SK-N-SH (cell line): Measurements from ENCODE around the gene WNT16. TPM values are rescaled to one million over a fixed set of nuclear protein-coding genes. Genes with fewer than 3 reads are reported as not detected.

Source experiments
- CTCF ChIA-PET: fragments of 300-600, 350-600 bp; formaldehyde crosslinking; extraction: SDS; loops from one replicate; lab custom pipeline; 2021; lab: Yijun Ruan, JAX
- POLR2A ChIA-PET: fragments of 350-600 bp; sonication (Branson Sonifier 250); formaldehyde crosslinking; extraction: SDS; loops from one replicate; lab custom pipeline; 2020; ENCODE audit warnings: antibody characterized with exemption, inconsistent platforms; lab: Yijun Ruan, JAX
- DNase-seq: peaks from one replicate; pipeline ENCODE4 v3.0.0; 2012
- H2AFZ ChIP-seq: fragments of 200-600 bp; sonication (generic); 2 replicates; pipeline ENCODE4 v1.8.1; 2016; ENCODE audit warnings: antibody characterized with exemption, mild to moderate bottlenecking, low read depth
- H3F3A ChIP-seq: fragments of 200-600 bp; sonication (generic); replicated peaks from 2 replicates; pipeline ENCODE3; 2016; ENCODE audit warnings: antibody characterized with exemption, mild to moderate bottlenecking; ENCODE audit not compliant: insufficient read depth
- H3K27ac ChIP-seq, 2 experiments: fragments of 200-500 bp in 1 of 2; fragments of 200-600 bp in 1 of 2; sonication (Bioruptor generic) in 1 of 2; sonication (generic), shearing (Covaris generic) in 1 of 2; 2 replicates each; pipeline versions ENCODE4 v1.5.1 to v1.6.1; 2014 to 2016; ENCODE audit warnings: low read depth in 2 of 2, inconsistent platforms in 1 of 2, low read length in 1 of 2, mild to moderate bottlenecking in 1 of 2, mixed read lengths in 1 of 2
- H3K27me3 ChIP-seq: fragments of 200-600 bp; sonication (generic), shearing (Covaris generic); 2 replicates; pipeline ENCODE4 v1.6.1; 2016; ENCODE audit warnings: mixed run types; ENCODE audit not compliant: insufficient read depth
- H3K36me3 ChIP-seq, 2 experiments: fragments of 200-500 bp in 1 of 2; fragments of 200-600 bp in 1 of 2; sonication (Bioruptor generic) in 1 of 2; sonication (generic) in 1 of 2; replicated peaks in 1 of 2; 2 replicates each; pipeline versions ENCODE3 to v1.5.1; 2014 to 2016; ENCODE audit warnings: low read length in 1 of 2, mild to moderate bottlenecking in 1 of 2; ENCODE audit not compliant: insufficient read depth in 2 of 2, control insufficient read depth in 1 of 2
- H3K4me1 ChIP-seq, 2 experiments: fragments of 200-500 bp in 1 of 2; fragments of 200-600 bp in 1 of 2; sonication (Bioruptor generic) in 1 of 2; sonication (generic), shearing (Covaris generic) in 1 of 2; 2 replicates each; pipeline versions ENCODE4 v1.5.1 to v1.6.1; 2014 to 2016; ENCODE audit warnings: low read depth in 1 of 2, low read length in 1 of 2, mixed run types in 1 of 2; ENCODE audit not compliant: insufficient read depth in 2 of 2, control insufficient read depth in 1 of 2
- H3K4me2 ChIP-seq: fragments of 200-600 bp; sonication (generic), shearing (Covaris generic); 2 replicates; pipeline ENCODE4 v1.6.1; 2017; ENCODE audit warnings: mixed run types
- H3K4me3 ChIP-seq, 2 experiments: fragments of 200-500 bp in 1 of 2; fragments of 200-600 bp in 1 of 2; sonication (Bioruptor generic) in 1 of 2; sonication (generic), shearing (Covaris generic) in 1 of 2; 2 replicates each; pipeline versions ENCODE4 v1.5.1 to v1.8.1; 2014 to 2016; ENCODE audit warnings: low read depth in 2 of 2, inconsistent platforms in 1 of 2, low read length in 1 of 2, mild to moderate bottlenecking in 1 of 2, mixed read lengths in 1 of 2, moderate library complexity in 1 of 2
- H3K79me2 ChIP-seq: fragments of 200-600 bp; sonication (generic); 2 replicates; pipeline ENCODE4 v1.8.1; 2017; ENCODE audit warnings: mild to moderate bottlenecking; ENCODE audit not compliant: insufficient read depth
- H3K9ac ChIP-seq: fragments of 200-600 bp; sonication (generic); 2 replicates; pipeline ENCODE4 v1.6.1; 2017; ENCODE audit warnings: mixed run types
- H3K9me2 ChIP-seq: fragments of 200-600 bp; sonication (generic); 2 replicates; pipeline ENCODE4 v1.6.1; 2017; ENCODE audit warnings: mixed run types
- H3K9me3 ChIP-seq: fragments of 200-600 bp; sonication (generic); 2 replicates; pipeline ENCODE4 v1.6.1; 2017; ENCODE audit warnings: mixed run types, mild to moderate bottlenecking, moderate library complexity
- H4K20me1 ChIP-seq: fragments of 200-600 bp; sonication (generic); 2 replicates; pipeline ENCODE4 v1.6.1; 2017; ENCODE audit warnings: mild to moderate bottlenecking, mixed run types; ENCODE audit not compliant: insufficient read depth
- ELF1 ChIP-seq: IDR thresholded peaks from 2 replicates; pipeline ENCODE4 v1.4.0; 2012
- FOSL2 ChIP-seq: IDR thresholded peaks from 2 replicates; pipeline ENCODE4 v1.4.0; 2012; ENCODE audit warnings: low read depth, mild to moderate bottlenecking, moderate library complexity, borderline replicate concordance
- FOXJ3 ChIP-seq: sonication (generic); formaldehyde crosslinking; IDR thresholded peaks from 2 replicates; pipeline ENCODE4 v1.5.1; 2020; ENCODE audit warnings: mild to moderate bottlenecking, missing genetic modification reagents
- FOXM1 ChIP-seq: IDR thresholded peaks from 2 replicates; pipeline ENCODE4 v1.4.0; 2012; ENCODE audit warnings: low read depth, mild to moderate bottlenecking
- MEF2A ChIP-seq: IDR thresholded peaks from 2 replicates; pipeline ENCODE4 v1.4.0; 2012; ENCODE audit warnings: low read depth, borderline replicate concordance
- NFIC ChIP-seq: IDR thresholded peaks from 2 replicates; pipeline ENCODE4 v1.4.0; 2012; ENCODE audit warnings: borderline replicate concordance
- RAD21 ChIP-seq: IDR thresholded peaks from 2 replicates; pipeline ENCODE4 v1.6.1; 2012; ENCODE audit warnings: mild to moderate bottlenecking, low read length
- RCOR1 ChIP-seq: fragments of 150-350 bp; IDR thresholded peaks from 2 replicates; pipeline ENCODE4 v1.6.1; 2017; ENCODE audit warnings: antibody characterized with exemption, low read length
- RXRA ChIP-seq: IDR thresholded peaks from 2 replicates; pipeline ENCODE4 v1.4.0; 2012; ENCODE audit warnings: low read depth, mild to moderate bottlenecking, borderline replicate concordance
- SIN3A ChIP-seq: IDR thresholded peaks from 2 replicates; pipeline ENCODE4 v1.6.1; 2012; ENCODE audit warnings: low read depth, mild to moderate bottlenecking, low read length, moderate library complexity, borderline replicate concordance
- TAF1 ChIP-seq: IDR thresholded peaks from 2 replicates; pipeline ENCODE4 v1.6.1; 2012; ENCODE audit warnings: low read depth, mild to moderate bottlenecking, low read length, moderate library complexity, borderline replicate concordance
- TCF12 ChIP-seq: IDR thresholded peaks from 2 replicates; pipeline ENCODE4 v1.4.0; 2012
- TEAD4 ChIP-seq: IDR thresholded peaks from 2 replicates; pipeline ENCODE4 v1.4.0; 2012; ENCODE audit warnings: mild to moderate bottlenecking, borderline replicate concordance; ENCODE audit not compliant: insufficient read depth
- YY1 ChIP-seq: IDR thresholded peaks from 2 replicates; pipeline ENCODE4 v1.4.0; 2012; ENCODE audit warnings: low read depth, mild to moderate bottlenecking
- WGBS: methylation state at CpG from one replicate; pipeline ENCODE4 v1.1.6; 2017; ENCODE audit warnings: low lambda C conversion rate; 5-methylcytosine and 5-hydroxymethylcytosine counted together
- polyA plus RNA-seq, 3 experiments: library from polyadenylated mRNA; depleted of rRNA; stranded (reverse); fragments of >200 nt; gene quantifications; 2 replicates each; pipeline ENCODE4 v1.2.3, GENCODE V29; 2012
- TF ChIP-seq, protein P1 (sequence below): IDR thresholded peaks from 2 replicates; pipeline ENCODE4; 2012
- TF ChIP-seq, protein P2 (sequence below): IDR thresholded peaks from 2 replicates; pipeline ENCODE4 v1.6.1; 2012; ENCODE audit warnings: mild to moderate bottlenecking, low read depth, low read length, moderate library complexity
- TF ChIP-seq, protein P3 (sequence below): fragments of 150-350 bp; IDR thresholded peaks from 2 replicates; pipeline ENCODE4 v1.6.1; 2017; ENCODE audit warnings: antibody characterized with exemption, low read length, low read depth, borderline replicate concordance
- TF ChIP-seq, protein P4 (sequence below): IDR thresholded peaks from 2 replicates; pipeline ENCODE4 v1.4.0; 2012; ENCODE audit warnings: low read depth, borderline replicate concordance

WNT16 gene
- polyA plus RNA-seq, 1 of the 3 experiments (the other 2 are of a cell fraction) = 0.05 TPM

DNA sequence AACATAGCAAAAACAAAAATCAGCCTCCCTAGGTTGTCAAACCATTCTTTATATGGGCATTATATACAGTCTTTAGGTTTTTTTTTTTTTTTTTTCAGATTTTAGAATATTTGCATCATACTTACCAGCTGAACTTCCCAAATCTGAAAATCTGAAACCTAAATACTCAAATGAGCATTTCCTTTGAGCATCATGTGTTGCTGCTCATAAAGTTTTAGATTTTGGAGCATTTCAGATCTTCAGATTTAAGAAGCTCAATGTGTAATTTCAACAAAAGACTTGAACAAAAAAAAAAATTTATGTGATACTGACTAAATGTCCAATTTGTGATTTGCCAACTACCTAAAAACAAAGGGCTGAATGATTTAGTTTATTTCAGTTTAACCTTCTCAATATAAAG is 53.7 kb downstream of the WNT16 start:
- TF ChIP-seq TAF1 = no peak
- H3K4me1 ChIP-seq = peaks cover 6 to 21% of the 10 kb centered on the region in 2 experiments; a peak in 3 of 4 replicates
- H3K27me3 ChIP-seq = no peaks in the 10 kb centered on the region
- no peak overlapping the region for H3K4me2 ChIP-seq
- no peak for DNase-seq
- H3K4me3 ChIP-seq = no peak overlapping the region
- no peak overlapping the region for H2AFZ ChIP-seq
- no peak overlapping the region for H3K9ac ChIP-seq
- H3K36me3 ChIP-seq = peaks cover 41 to 65% of the 10 kb centered on the region in 2 experiments
- ChIA-PET POLR2A (interaction anchor here (1.1 kb wide), 1 partner anchor 14 kb away, joined by 3 read pairs; the partner anchor contains the start of gene FAM3C), CTCF (interaction anchor here (0.7 to 7.8 kb wide), 6 partner anchors 8 to 391 kb away, joined by 3 to 71 read pairs (median 8); partner anchors contain the start of gene FAM3C)
- H3F3A ChIP-seq = peaks cover 12% of the 10 kb centered on the region
- H3K79me2 ChIP-seq = peaks cover 80% of the 10 kb centered on the region
- no peaks in the 10 kb centered on the region for H3K9me3 ChIP-seq
- H3K9me2 ChIP-seq = no peaks in the 10 kb centered on the region; the same call in 1 of the 2 replicates
- H3K27ac ChIP-seq = no peak overlapping the region
- peaks cover 48% of the 10 kb centered on the region for H4K20me1 ChIP-seq

DNA sequence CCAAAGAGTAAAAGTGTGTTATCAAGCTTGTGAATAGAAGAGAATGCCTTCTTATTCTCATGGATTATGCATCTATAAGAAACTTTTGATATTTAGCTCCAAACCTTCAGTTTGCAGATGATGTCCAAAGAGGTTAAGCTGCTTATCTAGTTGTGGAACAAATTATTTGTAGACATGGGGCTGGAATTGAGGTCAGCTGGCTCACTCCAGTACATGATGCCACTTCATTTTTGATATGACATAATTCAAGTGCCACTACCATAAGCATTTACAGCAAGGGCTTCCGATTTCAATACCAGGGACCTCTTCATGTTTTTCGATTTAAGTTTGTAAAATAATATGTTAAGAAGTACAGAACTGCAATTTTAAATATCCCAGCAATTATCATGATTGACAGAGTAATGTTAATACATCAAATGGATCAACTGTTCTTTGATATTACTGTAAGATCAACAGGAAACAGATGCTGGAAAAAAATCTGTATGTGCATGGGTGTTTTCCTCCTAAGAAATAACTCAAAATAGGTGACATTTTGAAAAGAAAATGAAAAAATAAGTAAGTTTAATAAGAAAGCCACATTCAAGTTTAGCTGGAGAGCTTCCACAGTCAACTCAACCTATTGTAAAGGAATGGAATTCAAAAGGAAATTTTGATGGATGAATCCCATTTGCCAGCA is 54.6 kb downstream of the WNT16 start:
- ChIA-PET CTCF (interaction anchor here (0.7 to 7.6 kb wide), 6 partner anchors 9 to 392 kb away, joined by 3 to 71 read pairs (median 4); partner anchors contain the start of gene FAM3C), POLR2A (interaction anchor here (1.1 kb wide), 1 partner anchor 13 kb away, joined by 3 read pairs; the partner anchor contains the start of gene FAM3C)
- Histone ChIP-seq H3K9me3 (no peaks in the 10 kb centered on the region), H4K20me1 (peaks cover 56% of the 10 kb centered on the region), H3K36me3 (peaks cover 32 to 56% of the 10 kb centered on the region in 2 experiments), H3K79me2 (peaks cover 89% of the 10 kb centered on the region), H2AFZ (no peak overlapping the region), H3F3A (peaks cover 4% of the 10 kb centered on the region), H3K9me2 (no peaks in the 10 kb centered on the region; the same call in 1 of the 2 replicates), H3K27ac (no peak overlapping the region), H3K4me2 (no peak overlapping the region), H3K9ac (no peak overlapping the region), H3K27me3 (no peaks in the 10 kb centered on the region), H3K4me3 (no peak overlapping the region), H3K4me1 (peaks cover 6 to 29% of the 10 kb centered on the region in 2 experiments; a peak in 3 of 4 replicates)
- WGBS = 99% methylated on average over 2 of the region's 2 CpGs
- no peak for DNase-seq
- TF ChIP-seq RXRA = no peak
- TF ChIP-seq TCF12 = no peak
- no peak for TF ChIP-seq RAD21
- no peak for TF ChIP-seq MEF2A
- no peak for TF ChIP-seq NFIC
- TF ChIP-seq, protein P1, sequence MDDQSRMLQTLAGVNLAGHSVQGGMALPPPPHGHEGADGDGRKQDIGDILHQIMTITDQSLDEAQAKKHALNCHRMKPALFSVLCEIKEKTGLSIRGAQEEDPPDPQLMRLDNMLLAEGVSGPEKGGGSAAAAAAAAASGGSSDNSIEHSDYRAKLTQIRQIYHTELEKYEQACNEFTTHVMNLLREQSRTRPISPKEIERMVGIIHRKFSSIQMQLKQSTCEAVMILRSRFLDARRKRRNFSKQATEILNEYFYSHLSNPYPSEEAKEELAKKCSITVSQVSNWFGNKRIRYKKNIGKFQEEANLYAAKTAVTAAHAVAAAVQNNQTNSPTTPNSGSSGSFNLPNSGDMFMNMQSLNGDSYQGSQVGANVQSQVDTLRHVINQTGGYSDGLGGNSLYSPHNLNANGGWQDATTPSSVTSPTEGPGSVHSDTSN = no peak
- TF ChIP-seq FOXM1 = no peak
- TF ChIP-seq, protein P2, sequence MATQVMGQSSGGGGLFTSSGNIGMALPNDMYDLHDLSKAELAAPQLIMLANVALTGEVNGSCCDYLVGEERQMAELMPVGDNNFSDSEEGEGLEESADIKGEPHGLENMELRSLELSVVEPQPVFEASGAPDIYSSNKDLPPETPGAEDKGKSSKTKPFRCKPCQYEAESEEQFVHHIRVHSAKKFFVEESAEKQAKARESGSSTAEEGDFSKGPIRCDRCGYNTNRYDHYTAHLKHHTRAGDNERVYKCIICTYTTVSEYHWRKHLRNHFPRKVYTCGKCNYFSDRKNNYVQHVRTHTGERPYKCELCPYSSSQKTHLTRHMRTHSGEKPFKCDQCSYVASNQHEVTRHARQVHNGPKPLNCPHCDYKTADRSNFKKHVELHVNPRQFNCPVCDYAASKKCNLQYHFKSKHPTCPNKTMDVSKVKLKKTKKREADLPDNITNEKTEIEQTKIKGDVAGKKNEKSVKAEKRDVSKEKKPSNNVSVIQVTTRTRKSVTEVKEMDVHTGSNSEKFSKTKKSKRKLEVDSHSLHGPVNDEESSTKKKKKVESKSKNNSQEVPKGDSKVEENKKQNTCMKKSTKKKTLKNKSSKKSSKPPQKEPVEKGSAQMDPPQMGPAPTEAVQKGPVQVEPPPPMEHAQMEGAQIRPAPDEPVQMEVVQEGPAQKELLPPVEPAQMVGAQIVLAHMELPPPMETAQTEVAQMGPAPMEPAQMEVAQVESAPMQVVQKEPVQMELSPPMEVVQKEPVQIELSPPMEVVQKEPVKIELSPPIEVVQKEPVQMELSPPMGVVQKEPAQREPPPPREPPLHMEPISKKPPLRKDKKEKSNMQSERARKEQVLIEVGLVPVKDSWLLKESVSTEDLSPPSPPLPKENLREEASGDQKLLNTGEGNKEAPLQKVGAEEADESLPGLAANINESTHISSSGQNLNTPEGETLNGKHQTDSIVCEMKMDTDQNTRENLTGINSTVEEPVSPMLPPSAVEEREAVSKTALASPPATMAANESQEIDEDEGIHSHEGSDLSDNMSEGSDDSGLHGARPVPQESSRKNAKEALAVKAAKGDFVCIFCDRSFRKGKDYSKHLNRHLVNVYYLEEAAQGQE = no peak
- TF ChIP-seq TAF1 = no peak
- TF ChIP-seq FOXJ3 (CRISPR knock-in tag) = no peak
- TF ChIP-seq, protein P3, sequence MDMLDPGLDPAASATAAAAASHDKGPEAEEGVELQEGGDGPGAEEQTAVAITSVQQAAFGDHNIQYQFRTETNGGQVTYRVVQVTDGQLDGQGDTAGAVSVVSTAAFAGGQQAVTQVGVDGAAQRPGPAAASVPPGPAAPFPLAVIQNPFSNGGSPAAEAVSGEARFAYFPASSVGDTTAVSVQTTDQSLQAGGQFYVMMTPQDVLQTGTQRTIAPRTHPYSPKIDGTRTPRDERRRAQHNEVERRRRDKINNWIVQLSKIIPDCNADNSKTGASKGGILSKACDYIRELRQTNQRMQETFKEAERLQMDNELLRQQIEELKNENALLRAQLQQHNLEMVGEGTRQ = no peak
- TF ChIP-seq, protein P4, sequence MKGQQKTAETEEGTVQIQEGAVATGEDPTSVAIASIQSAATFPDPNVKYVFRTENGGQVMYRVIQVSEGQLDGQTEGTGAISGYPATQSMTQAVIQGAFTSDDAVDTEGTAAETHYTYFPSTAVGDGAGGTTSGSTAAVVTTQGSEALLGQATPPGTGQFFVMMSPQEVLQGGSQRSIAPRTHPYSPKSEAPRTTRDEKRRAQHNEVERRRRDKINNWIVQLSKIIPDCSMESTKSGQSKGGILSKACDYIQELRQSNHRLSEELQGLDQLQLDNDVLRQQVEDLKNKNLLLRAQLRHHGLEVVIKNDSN = no peak
- TF ChIP-seq RCOR1 = no peak
- no peak for TF ChIP-seq TEAD4
- no peak for TF ChIP-seq SIN3A
- TF ChIP-seq ELF1 = no peak
- no peak for TF ChIP-seq YY1
- no peak for TF ChIP-seq FOSL2
